GM12872 (cell line): ENCODE measurements around the gene STX2.

Source experiments
- CTCF ChIP-seq: IDR thresholded peaks from 3 replicates; pipeline ENCODE4 v1.5.1; 2011; ENCODE audit warnings: low read depth, mild to moderate bottlenecking, low read length, moderate library complexity; ENCODE audit not compliant: insufficient read depth

Gene STX2

GRCh38 chr12:130764073-130764472, 75.0 kb downstream of the STX2 start:
- TF ChIP-seq CTCF: no peak

GRCh38 chr12:130762319-130762675, 76.8 kb downstream of the STX2 start:
- TF ChIP-seq CTCF: no peak

GRCh38 chr12:130761537-130762318, 77.3 kb downstream of the STX2 start:
- TF ChIP-seq CTCF: peak; percentile 54

- TF ChIP-seq CTCF: no peak
These were observed 84.7 kb downstream of the STX2 start for GRCh38 chr12:130754234-130754901.

- TF ChIP-seq CTCF: no peak
These were observed 86.3 kb downstream of the STX2 start for GRCh38 chr12:130752692-130753230.

- TF ChIP-seq CTCF: no peak
These were observed 90.3 kb downstream of the STX2 start for GRCh38 chr12:130748786-130749185.

- TF ChIP-seq CTCF: peak; percentile 92
These were observed 90.9 kb downstream of the STX2 start for GRCh38 chr12:130747867-130748740.
